HG03097 (cell line): ENCODE data around the gene MRPL44.
A peak's percentile ranks its signal among the peaks of the same experiment; 100 is the strongest.

Experiments
- ATAC-seq: cut with Tn5 transposase; IDR thresholded peaks from one replicate; pipeline ENCODE4 v1.9.1; 2021; ENCODE audit not compliant: unreplicated experiment, low FRiP score

MRPL44 gene

DNA sequence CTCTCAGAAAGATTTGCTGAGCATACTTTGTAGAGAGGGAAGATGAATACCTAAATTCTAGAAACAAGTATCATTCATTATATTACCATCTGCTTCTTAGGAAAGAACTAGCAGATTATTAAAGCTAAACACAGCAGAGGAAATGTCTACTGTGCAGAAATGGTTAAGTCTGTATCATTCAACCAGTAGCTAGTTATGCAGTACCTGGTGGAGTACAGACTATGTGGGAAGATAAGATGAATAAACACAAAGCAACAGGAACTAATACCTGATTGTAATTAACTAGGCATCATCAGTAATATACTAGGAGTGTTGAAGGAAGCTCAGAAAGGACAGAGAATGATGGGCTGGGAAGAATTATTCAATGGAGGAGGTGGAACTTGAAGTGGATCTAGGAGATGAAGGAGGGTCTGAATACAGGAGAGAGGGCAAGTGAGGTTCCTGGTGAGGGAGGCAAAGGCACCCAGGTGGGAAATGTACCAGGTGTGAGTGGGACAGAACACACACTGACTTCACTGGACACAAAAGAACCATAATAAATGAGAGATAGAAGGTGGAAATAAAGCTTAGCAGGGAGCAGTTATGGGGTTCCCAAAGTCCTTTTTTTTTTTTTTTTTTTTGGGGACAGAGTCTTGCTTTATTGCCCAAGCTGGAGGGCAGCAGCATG lies 21.7 kb upstream of the MRPL44 start:
- no peak for ATAC-seq

DNA sequence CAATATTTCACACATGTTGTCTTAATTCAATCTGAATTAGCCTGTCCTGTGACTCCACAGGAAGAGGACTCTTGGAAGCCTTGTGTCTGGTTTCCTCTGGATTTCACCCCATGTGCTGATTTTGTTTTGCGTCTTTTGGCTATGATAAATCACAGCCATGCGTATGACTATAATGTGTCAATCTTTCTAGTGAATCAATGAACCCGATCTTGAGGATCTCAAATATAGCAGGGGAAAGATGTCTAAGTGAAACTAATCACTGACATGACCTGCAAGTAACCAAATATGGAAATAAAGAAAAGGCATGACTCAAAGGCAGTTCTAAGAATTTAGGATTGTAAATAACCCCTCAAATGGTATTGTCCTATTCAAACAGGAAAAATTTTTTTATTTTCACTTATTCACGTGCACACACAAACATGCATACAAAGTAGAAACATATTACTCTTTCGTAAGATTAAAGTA lies 20.4 kb upstream of the MRPL44 start:
- ATAC-seq = no peak

DNA sequence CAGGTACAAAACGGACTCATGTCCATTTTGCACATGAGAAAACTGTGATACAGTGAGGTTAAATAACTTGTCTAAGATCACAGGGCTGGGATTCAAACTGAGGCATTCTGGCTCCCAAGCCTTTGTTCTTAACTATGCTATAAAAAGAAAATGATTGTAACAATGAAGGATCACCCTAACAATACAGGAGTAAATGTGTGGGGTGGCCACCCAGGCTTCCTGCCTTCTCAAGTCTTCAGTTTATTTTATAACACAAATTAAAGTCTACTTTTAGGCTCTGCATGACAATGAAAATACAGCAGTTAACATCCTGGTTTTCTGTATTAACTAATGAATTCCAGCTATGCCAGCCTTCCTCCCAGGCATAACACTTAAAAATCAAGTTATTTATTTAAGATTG lies 19.7 kb upstream of the MRPL44 start:
- ATAC-seq = no peak

GRCh38 chr2:223939438-223939837 lies 17.8 kb upstream of the MRPL44 start:
- ATAC-seq = peak; percentile 32

DNA sequence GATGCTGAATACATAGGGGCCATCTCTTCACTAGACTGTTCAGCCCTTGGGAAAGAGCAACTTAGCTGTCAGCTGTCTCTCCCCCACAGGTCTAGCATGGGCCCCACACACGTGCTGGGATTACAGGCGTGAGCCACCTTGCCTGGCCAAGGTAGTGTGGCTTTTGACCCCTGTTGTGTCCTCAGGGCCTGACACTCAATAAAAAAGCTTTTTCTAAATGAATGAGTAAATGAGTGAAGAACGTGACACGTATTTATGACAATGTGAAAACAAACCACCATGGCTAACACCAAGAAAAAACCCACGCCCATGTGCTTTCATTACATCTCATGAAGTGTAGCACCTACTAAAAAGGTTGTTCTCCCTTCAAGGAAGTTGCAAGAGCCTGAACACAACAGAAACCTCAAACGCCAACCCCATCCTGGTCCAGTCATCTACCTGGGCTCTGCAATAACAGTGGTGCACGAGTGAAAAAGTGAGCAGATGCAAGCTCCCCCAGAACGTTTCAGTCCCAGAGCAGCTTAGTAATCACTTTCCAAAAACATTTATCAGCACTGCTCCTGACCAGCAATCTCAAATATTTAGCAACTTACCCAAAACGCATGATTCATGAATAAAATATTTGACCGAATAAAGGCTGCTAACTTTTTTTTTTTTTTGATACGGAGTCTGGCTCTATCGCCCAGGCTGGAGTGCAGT lies 15.5 kb upstream of the MRPL44 start:
- ATAC-seq = peak; percentile 46

DNA sequence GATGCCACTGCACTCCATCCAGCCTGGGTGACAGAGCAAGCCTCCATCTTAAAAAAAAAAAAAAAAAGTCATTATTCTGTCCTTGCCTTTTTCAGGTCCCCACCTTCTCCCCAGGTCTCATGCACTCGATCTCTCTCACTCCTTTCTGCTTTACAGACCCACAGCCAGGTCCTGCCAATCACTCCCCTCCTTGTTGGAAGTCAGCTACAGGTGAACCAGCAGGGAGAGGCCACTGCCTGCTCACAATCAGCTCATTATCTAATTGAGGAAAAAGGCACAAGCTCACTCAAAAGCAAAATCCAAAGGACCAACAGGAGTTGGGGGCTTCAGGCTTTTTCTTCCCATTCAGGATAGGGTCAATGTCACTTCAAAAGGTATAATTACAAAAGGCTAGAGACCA lies 14.1 kb upstream of the MRPL44 start:
- ATAC-seq = no peak

GRCh38 chr2:223943561-223944008 lies 13.7 kb upstream of the MRPL44 start:
- ATAC-seq = no peak

- ATAC-seq = no peak
These were observed 13.0 kb upstream of the MRPL44 start for GRCh38 chr2:223944166-223944702.

- ATAC-seq = peak; percentile 80
These were observed 12.3 kb upstream of the MRPL44 start, which contains the start of gene WDFY1 for GRCh38 chr2:223944703-223945531. Gene WDFY1, minus strand, starts transcription at chr2:223945335. Its CDS starts 51 bp downstream, at chr2:223945284.

DNA sequence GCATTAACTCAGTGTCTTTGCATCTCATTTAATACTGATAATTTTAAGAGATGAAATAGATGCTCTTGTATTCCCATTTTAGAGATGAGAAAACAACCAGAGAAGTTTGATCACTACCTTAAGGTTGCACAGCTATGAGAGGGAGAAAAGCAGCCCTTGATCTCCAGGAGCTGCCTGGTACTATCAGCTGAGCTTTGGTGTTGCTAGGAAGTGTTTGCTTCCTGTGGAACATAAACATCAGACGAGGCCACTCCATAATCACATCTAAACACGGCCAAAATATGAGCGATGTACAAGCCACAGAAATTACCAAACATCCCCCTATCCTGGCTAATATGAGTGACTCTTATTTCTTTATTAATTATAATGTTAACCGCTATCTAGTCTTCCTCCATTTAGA lies 11.5 kb upstream of the MRPL44 start:
- ATAC-seq = no peak

- no peak for ATAC-seq
These were observed 9.5 kb upstream of the MRPL44 start for GRCh38 chr2:223947711-223948205.

DNA sequence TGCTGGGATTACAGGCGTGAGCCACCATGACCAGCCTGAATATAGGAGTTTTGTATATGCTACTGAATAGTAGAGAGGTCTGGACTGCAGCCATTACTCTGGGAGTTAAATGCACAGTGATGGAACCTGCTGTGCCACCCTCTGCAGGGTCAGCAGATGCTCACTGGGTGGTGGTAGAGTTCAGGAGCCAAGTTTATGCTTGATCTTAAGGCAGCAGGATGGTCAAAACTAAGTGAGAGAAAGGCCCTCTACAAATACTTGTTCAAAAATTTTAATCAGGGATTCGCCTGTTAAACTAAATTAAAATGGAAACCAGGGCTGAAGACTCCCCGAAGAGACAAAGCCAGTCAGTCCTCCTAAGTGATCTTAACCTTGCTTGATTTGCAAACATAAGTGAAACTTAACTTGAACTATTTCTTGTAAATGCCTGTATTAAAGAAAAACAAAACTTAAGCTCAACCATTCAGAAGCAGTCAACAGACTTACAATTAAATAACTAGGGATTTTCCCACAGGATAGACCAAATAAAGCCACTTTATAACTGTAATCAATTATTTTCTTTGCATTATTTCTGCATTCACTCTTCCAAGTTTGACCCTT lies 7.9 kb upstream of the MRPL44 start:
- no peak for ATAC-seq

DNA sequence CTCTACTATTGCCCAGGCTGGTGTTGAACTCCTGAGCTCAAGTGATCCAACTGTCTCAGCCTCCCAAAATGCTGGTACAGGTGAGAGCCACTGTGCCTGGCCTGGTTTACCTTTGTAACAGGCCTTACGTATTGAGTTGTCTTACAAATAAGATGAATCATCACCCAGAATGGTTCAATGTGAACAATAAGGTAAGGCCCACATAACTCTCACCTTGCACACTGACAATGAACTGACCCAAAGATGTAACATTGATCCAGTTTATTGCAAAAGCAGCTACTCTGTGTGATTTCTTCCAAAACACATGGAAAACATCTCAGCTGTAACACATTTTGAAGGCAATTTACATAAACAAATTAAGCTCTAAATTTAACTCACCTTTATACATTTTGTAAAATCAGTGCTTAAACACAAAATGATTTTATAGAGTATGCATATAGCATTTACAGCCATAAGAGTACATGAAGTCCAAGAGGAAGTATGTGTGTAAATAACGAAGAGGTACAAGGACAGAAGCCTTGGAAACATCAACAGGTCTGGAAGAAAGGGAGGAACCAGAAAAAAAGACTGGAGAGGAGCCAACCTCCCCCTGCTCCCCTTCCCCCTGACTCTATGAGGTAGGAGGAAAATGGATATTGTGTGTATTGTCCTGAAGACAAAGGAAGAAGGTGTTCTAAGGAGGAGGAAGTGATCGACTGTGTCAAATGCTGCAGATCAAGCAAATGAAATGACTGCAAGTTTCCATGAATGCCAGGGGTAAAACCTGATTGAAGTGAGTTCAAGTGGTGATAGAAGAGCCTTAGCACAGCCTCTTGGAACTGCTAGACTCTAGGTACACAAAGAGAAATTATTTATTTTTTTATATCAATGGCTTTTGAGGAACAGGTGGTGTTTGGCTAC lies 6.6 kb upstream of the MRPL44 start:
- no peak for ATAC-seq

DNA sequence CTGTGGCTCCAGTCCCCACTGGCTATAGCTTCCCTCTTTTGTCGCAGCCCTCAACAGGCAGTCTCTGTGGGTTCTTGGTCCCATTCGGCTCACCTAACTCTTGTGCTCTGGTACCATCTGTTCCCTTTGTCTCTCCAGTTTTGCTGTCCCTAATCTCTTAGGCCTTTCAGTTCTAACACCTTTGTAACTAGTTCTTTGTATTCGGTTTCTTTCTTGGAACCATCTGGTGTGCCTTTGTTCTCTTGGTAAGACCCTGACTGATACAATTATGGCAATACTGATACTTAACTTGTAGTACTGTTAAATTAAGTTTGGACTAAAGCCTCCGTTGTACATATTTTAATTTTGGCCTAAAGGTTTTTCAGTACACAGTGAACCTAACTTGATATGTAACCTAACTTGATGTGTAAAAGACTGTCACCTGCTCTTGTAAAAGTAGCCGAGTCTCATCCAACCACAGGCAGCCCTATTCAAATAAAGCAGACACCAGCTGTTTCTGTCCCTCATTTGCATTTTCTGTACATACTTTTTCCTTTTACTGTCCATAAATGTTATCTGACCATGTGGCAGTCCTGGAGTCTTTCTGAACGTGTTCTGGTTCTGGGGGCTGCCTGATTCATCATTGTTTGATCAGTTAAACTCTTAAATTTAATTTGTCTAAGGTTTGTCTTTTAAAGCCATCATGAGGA lies 4.8 kb upstream of the MRPL44 start:
- peak; percentile 37 for ATAC-seq

DNA sequence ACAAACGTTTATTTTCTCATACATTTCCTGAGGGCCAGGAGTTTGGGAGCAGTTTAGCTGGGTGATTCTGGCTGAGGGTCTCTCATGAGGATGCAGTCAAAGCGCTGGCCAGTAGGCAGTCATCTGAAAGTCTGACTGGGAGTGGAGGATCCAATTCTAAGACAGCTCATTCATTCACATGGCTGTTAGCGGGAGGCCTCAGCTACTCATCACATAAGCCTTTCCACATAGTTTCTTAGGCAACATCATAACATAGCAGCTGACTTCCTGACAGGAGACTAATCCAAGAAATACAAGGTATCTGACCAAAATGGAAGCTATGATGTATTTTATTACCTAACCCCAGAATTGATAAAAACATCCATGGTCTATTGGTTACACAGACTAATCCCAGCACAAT lies 2.9 kb upstream of the MRPL44 start:
- no peak for ATAC-seq

- ATAC-seq = no peak
These were observed 963 bp upstream of the MRPL44 start for GRCh38 chr2:223956300-223956699.

DNA sequence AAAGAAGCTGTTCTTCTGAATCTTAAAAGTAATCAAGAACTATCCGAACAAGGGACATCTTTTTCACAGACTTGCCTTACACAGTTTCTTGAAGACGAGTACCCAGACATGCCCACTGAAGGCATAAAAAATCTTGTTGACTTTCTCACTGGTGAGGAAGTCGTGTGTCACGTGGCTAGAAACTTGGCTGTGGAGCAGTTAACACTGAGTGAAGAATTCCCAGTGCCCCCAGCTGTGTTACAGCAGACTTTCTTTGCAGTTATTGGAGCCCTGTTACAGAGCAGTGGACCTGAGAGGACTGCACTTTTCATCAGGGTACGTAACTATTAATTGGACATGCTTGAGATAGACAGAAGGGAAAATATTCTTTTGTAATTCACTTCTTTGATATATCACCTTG lies 2.4 kb downstream of the MRPL44 start:
- no peak for ATAC-seq

- ATAC-seq = no peak
These were observed 10.7 kb downstream of the MRPL44 start for GRCh38 chr2:223967981-223968380.

DNA sequence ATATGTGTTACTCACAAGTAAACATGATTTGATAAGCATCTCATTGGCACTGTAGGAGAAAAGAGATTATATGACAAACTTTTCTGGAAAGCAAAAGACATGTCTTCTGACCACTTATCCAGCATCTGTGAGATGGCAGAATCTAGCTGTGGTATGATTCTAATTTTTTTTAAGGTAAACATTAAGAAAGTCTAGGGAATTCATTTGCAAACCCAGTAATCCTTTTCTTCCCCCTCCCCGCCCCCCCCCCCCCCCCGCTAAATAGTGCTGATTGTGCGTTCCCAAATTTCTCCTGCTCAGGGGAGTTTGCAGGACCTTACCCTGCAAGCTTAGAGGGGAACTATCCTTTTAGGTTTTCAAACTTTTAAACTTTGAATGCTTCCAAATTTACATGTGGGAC lies 12.1 kb downstream of the MRPL44 start:
- no peak for ATAC-seq
